OCI-LY1 (cell line): ENCODE results near the gene GLIS1.

ENCODE experiments used
- CTCF ChIP-seq: fragments of 200-600 bp; sonication (generic), shearing (Covaris generic); IDR thresholded peaks from 2 replicates; pipeline ENCODE4 v1.5.1; 2017; ENCODE audit warnings: mild to moderate bottlenecking, antibody characterized with exemption, low read length, moderate library complexity, mixed read lengths
- EZH2 ChIP-seq: fragments of 200-600 bp; sonication (generic), shearing (Covaris generic); IDR thresholded peaks from 2 replicates; pipeline ENCODE4 v1.8.0; 2017; ENCODE audit warnings: borderline replicate concordance, mixed run types, mild to moderate bottlenecking, antibody characterized with exemption, low read length, moderate library complexity, mixed read lengths

GRCh38 chr1:53539226-53539625 lies 199.7 kb downstream of the GLIS1 start:
- TF ChIP-seq CTCF: no peak
- TF ChIP-seq EZH2: no peak
